HEK293T (cell line): ENCODE results near the gene LCE7A.

Experiments used
- CTCF ChIA-PET: fragments of 350-600 bp; formaldehyde crosslinking; extraction: SDS; loops from one replicate; lab custom pipeline; 2021; ENCODE audit warnings: antibody characterized with exemption, inconsistent platforms; lab: Yijun Ruan, JAX
- POLR2A ChIA-PET: fragments of 350-600 bp; formaldehyde crosslinking; extraction: SDS; loops from one replicate; lab custom pipeline; 2020; ENCODE audit warnings: antibody characterized with exemption, inconsistent platforms; lab: Yijun Ruan, JAX
- DNase-seq: peaks from one replicate; pipeline ENCODE4 v3.0.0; 2012; ENCODE audit warnings: mixed read lengths; ENCODE audit errors: extremely low spot score
- ARNT ChIP-seq: fragments of 450-650 bp; IDR thresholded peaks from 2 replicates; pipeline ENCODE4 v1.6.1; 2017; ENCODE audit warnings: mild to moderate bottlenecking
- BHLHE40 ChIP-seq: fragments of 450-650 bp; IDR thresholded peaks from 2 replicates; pipeline ENCODE4 v1.6.1; 2016; ENCODE audit warnings: mild to moderate bottlenecking, moderate library complexity, borderline replicate concordance
- CTBP1 ChIP-seq: fragments of 450-650 bp; IDR thresholded peaks from 2 replicates; pipeline ENCODE4 v1.6.1; 2016; ENCODE audit warnings: borderline replicate concordance
- ELF4 ChIP-seq: fragments of 450-650 bp; IDR thresholded peaks from 2 replicates; pipeline ENCODE4 v1.6.1; 2017; ENCODE audit warnings: antibody characterized with exemption
- FOXA1 ChIP-seq: fragments of 450-650 bp; IDR thresholded peaks from 2 replicates; pipeline ENCODE4 v1.6.1; 2016; ENCODE audit warnings: mild to moderate bottlenecking
- FOXK2 ChIP-seq: fragments of 450-650 bp; IDR thresholded peaks from 2 replicates; pipeline ENCODE4 v1.6.1; 2016; ENCODE audit warnings: mild to moderate bottlenecking
- FOXM1 ChIP-seq: fragments of 450-650 bp; IDR thresholded peaks from 2 replicates; pipeline ENCODE4 v1.6.1; 2017; ENCODE audit warnings: mild to moderate bottlenecking, borderline replicate concordance
- HDGF ChIP-seq: fragments of 450-650 bp; IDR thresholded peaks from 2 replicates; pipeline ENCODE4 v1.6.1; 2017; ENCODE audit warnings: antibody characterized with exemption, borderline replicate concordance
- L3MBTL2 ChIP-seq: fragments of 450-650 bp; conservative IDR thresholded peaks from 2 replicates; pipeline ENCODE4 v1.6.1; 2016; ENCODE audit warnings: mild to moderate bottlenecking
- LEF1 ChIP-seq: fragments of 450-650 bp; IDR thresholded peaks from 2 replicates; pipeline ENCODE4 v1.6.1; 2017; ENCODE audit warnings: mild to moderate bottlenecking, borderline replicate concordance
- NFRKB ChIP-seq: fragments of 450-650 bp; IDR thresholded peaks from 2 replicates; pipeline ENCODE4 v1.6.1; 2016; ENCODE audit warnings: mild to moderate bottlenecking, moderate library complexity
- PKNOX1 ChIP-seq: fragments of 450-650 bp; IDR thresholded peaks from 2 replicates; pipeline ENCODE4 v1.6.1; 2016
- SP1 ChIP-seq: fragments of 450-650 bp; IDR thresholded peaks from 2 replicates; pipeline ENCODE4 v1.6.1; 2017
- SUZ12 ChIP-seq: fragments of 450-650 bp; IDR thresholded peaks from 2 replicates; pipeline ENCODE4 v1.6.1; 2016; ENCODE audit warnings: mild to moderate bottlenecking
- TARDBP ChIP-seq: fragments of 450-650 bp; IDR thresholded peaks from 2 replicates; pipeline ENCODE4 v1.6.1; 2016
- ZNF384 ChIP-seq: fragments of 450-650 bp; IDR thresholded peaks from 2 replicates; pipeline ENCODE4 v1.6.1; 2016

Gene LCE7A

GRCh38 chr1:152899027-152899426 is 39.2 kb downstream of the LCE7A start:
- no peak for DNase-seq
- ChIA-PET CTCF (no interaction called here), POLR2A (no interaction called here)
- TF ChIP-seq FOXK2 (no peak), NFRKB (no peak), SUZ12 (no peak)

- no peak for DNase-seq
- POLR2A ChIA-PET = no interaction called here
- CTCF ChIA-PET = no interaction called here
- no peak for TF ChIP-seq CTBP1
- no peak for TF ChIP-seq TARDBP
- no peak for TF ChIP-seq PKNOX1
- no peak for TF ChIP-seq BHLHE40
- TF ChIP-seq NFRKB = no peak
- TF ChIP-seq LEF1 = no peak
- no peak for TF ChIP-seq L3MBTL2
Observed at GRCh38 chr1:152899883-152900282, 40.1 kb downstream of the LCE7A start.

- TF ChIP-seq PKNOX1 (no peak), FOXK2 (no peak), SP1 (no peak), FOXM1 (no peak), BHLHE40 (no peak), ELF4 (no peak), CTBP1 (no peak), LEF1 (no peak), FOXA1 (no peak), HDGF (no peak), L3MBTL2 (no peak), TARDBP (no peak), NFRKB (no peak), ARNT (no peak), SUZ12 (no peak), ZNF384 (no peak)
- ChIA-PET POLR2A (no interaction called here), CTCF (no interaction called here)
- no peak for DNase-seq
Observed at GRCh38 chr1:152901631-152902030, 41.8 kb downstream of the LCE7A start.

GRCh38 chr1:152902636-152903035 is 42.8 kb downstream of the LCE7A start:
- CTCF ChIA-PET = no interaction called here
- TF ChIP-seq BHLHE40 (no peak), FOXM1 (no peak), ARNT (no peak), HDGF (no peak), ELF4 (no peak), CTBP1 (no peak), PKNOX1 (no peak), LEF1 (no peak), SUZ12 (no peak), FOXA1 (no peak), TARDBP (no peak), L3MBTL2 (no peak), SP1 (no peak), NFRKB (no peak), ZNF384 (no peak), FOXK2 (no peak)
- DNase-seq = no peak
- POLR2A ChIA-PET = no interaction called here

GRCh38 chr1:152904688-152905440 is 45.1 kb downstream of the LCE7A start:
- CTCF ChIA-PET = no interaction called here

More at GRCh38 chr1:152904688-152905440, 45.1 kb downstream of the LCE7A start:
- POLR2A ChIA-PET = no interaction called here
- DNase-seq = no peak
- TF ChIP-seq HDGF = no peak
- no peak for TF ChIP-seq PKNOX1
- no peak for TF ChIP-seq BHLHE40
- TF ChIP-seq NFRKB = no peak
- TF ChIP-seq ARNT = no peak
- TF ChIP-seq SP1 = no peak
- TF ChIP-seq FOXM1 = no peak
- no peak for TF ChIP-seq ELF4
- TF ChIP-seq ZNF384 = no peak
